ENCODE measurements around the gene CWC15. TPM values are rescaled to one million over a fixed set of nuclear protein-coding genes. Genes with fewer than 3 reads are reported as not detected.
A peak's percentile ranks its signal among the peaks of the same experiment; 100 is the strongest.

The CWC15 gene
- 27.0 and 33.5 TPM in 2 replicates for polyA plus RNA-seq (2012; rRNA removed)
- 36.1 and 44.8 TPM in 2 replicates for polyA plus RNA-seq (2012; cell fraction: cytosol; rRNA removed)
- polyA plus RNA-seq (2012; cell fraction: nucleus; rRNA removed): 15.6 and 31.9 TPM in 2 replicates

- peak within 1 kb of the TSS; percentile 68 to 86 for H3K27ac ChIP-seq (ENCODE audit: low read depth in 2 of 2, low read length in 1 of 2)
- peak within 1 kb of the TSS; percentile 87 for H3K9ac ChIP-seq
- under 1% methylated on average over 50 of the region's 66 CpGs for WGBS (ENCODE audit: low lambda C conversion rate)
- peaks cover 31% of the 10 kb centered on the region for H3K79me2 ChIP-seq (ENCODE audit: insufficient read depth)
- CTCF ChIA-PET: interaction anchor here (1.2 to 1.5 kb wide), 4 partner anchors 12 to 100 kb away, joined by 3 to 4 read pairs (median 3); no protein-coding TSS in a partner anchor
- H3K4me2 ChIP-seq: peak within 1 kb of the TSS; percentile 80
- peaks cover 6 to 7% of the 10 kb centered on the region in 2 experiments; a peak in 2 of 4 replicates for H3K4me1 ChIP-seq (ENCODE audit: control insufficient read depth in 1 of 2, insufficient read depth in 2 of 2, low read depth in 1 of 2, low read length in 1 of 2)
- H3F3A ChIP-seq (replicated peaks; ENCODE audit: insufficient read depth): peaks cover 18% of the 10 kb centered on the region
- H2AFZ ChIP-seq (ENCODE audit: low read depth): peak within 1 kb of the TSS; percentile 96
- no peaks in the 10 kb centered on the region for H4K20me1 ChIP-seq (ENCODE audit: insufficient read depth)
- peak; percentile 93 for DNase-seq
- H3K36me3 ChIP-seq (replicated peaks in 1 of 2; ENCODE audit: control insufficient read depth in 1 of 2, insufficient read depth in 2 of 2, low read length in 1 of 2): peaks cover 40 to 41% of the 10 kb centered on the region in 2 experiments
- no peaks in the 10 kb centered on the region for H3K9me2 ChIP-seq
- H3K9me3 ChIP-seq: no peaks in the 10 kb centered on the region
- POLR2A ChIA-PET: interaction anchor here (0.7 to 1.4 kb wide), 6 partner anchors 9 to 355 kb away, joined by 3 to 21 read pairs (median 4); partner anchors contain the start of genes ENDOD1 and SRSF8
- no peaks in the 10 kb centered on the region for H3K27me3 ChIP-seq (ENCODE audit: insufficient read depth)
- peak within 1 kb of the TSS; percentile 78 to 97 for H3K4me3 ChIP-seq (ENCODE audit: low read depth in 2 of 2, low read length in 1 of 2)
- TF ChIP-seq NRF1 (IDR thresholded peaks at IDR 0.05; ENCODE audit: low read depth, low read length): no peak
- no peak for TF ChIP-seq GATA2 (CRISPR knock-in tag; IDR thresholded peaks at IDR 0.05)
- no peak for TF ChIP-seq NFIC (IDR thresholded peaks at IDR 0.05; ENCODE audit: borderline replicate concordance)
- peak; percentile 95 for TF ChIP-seq YY1 (IDR thresholded peaks at IDR 0.05; ENCODE audit: low read depth)
- TF ChIP-seq MEF2A (IDR thresholded peaks at IDR 0.05; ENCODE audit: borderline replicate concordance, low read depth): no peak
- TF ChIP-seq FOXM1 (IDR thresholded peaks at IDR 0.05; ENCODE audit: low read depth): no peak
- peak in 1 of 2 experiments; percentile 22; a peak in 1 of 4 replicates for TF ChIP-seq EP300 (IDR thresholded peaks at IDR 0.05; ENCODE audit: borderline replicate concordance in 1 of 2, low read depth in 1 of 2, low read length in 1 of 2)
- TF ChIP-seq, protein P1, sequence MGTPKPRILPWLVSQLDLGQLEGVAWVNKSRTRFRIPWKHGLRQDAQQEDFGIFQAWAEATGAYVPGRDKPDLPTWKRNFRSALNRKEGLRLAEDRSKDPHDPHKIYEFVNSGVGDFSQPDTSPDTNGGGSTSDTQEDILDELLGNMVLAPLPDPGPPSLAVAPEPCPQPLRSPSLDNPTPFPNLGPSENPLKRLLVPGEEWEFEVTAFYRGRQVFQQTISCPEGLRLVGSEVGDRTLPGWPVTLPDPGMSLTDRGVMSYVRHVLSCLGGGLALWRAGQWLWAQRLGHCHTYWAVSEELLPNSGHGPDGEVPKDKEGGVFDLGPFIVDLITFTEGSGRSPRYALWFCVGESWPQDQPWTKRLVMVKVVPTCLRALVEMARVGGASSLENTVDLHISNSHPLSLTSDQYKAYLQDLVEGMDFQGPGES (IDR thresholded peaks at IDR 0.05; ENCODE audit: low read depth, low read length): no peak; the same call in 1 of the 2 replicates
- no peak for TF ChIP-seq JUND (IDR thresholded peaks at IDR 0.05)
- peak; percentile 67 for TF ChIP-seq MAX (IDR thresholded peaks at IDR 0.05; ENCODE audit: low read depth)
- TF ChIP-seq TEAD4 (IDR thresholded peaks at IDR 0.05; ENCODE audit: borderline replicate concordance, insufficient read depth): no peak
- TF ChIP-seq, protein P2, sequence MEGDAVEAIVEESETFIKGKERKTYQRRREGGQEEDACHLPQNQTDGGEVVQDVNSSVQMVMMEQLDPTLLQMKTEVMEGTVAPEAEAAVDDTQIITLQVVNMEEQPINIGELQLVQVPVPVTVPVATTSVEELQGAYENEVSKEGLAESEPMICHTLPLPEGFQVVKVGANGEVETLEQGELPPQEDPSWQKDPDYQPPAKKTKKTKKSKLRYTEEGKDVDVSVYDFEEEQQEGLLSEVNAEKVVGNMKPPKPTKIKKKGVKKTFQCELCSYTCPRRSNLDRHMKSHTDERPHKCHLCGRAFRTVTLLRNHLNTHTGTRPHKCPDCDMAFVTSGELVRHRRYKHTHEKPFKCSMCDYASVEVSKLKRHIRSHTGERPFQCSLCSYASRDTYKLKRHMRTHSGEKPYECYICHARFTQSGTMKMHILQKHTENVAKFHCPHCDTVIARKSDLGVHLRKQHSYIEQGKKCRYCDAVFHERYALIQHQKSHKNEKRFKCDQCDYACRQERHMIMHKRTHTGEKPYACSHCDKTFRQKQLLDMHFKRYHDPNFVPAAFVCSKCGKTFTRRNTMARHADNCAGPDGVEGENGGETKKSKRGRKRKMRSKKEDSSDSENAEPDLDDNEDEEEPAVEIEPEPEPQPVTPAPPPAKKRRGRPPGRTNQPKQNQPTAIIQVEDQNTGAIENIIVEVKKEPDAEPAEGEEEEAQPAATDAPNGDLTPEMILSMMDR (IDR thresholded peaks at IDR 0.05): no peak
- TF ChIP-seq ZBTB33 (IDR thresholded peaks at IDR 0.05; ENCODE audit: borderline replicate concordance, low read depth): no peak
- no peak for TF ChIP-seq RXRA (IDR thresholded peaks at IDR 0.05; ENCODE audit: borderline replicate concordance, low read depth)
- TF ChIP-seq SMC3 (IDR thresholded peaks at IDR 0.05; ENCODE audit: low read depth, low read length): no peak; the same call in 1 of the 2 replicates
- TF ChIP-seq MXI1 (IDR thresholded peaks at IDR 0.05; ENCODE audit: low read depth, low read length): no peak; the same call in 1 of the 2 replicates
- TF ChIP-seq USF2 (IDR thresholded peaks at IDR 0.05; ENCODE audit: borderline replicate concordance, low read depth, low read length): no peak
- no peak for TF ChIP-seq RCOR1 (IDR thresholded peaks at IDR 0.05; ENCODE audit: low read length)
- TF ChIP-seq, protein P3, sequence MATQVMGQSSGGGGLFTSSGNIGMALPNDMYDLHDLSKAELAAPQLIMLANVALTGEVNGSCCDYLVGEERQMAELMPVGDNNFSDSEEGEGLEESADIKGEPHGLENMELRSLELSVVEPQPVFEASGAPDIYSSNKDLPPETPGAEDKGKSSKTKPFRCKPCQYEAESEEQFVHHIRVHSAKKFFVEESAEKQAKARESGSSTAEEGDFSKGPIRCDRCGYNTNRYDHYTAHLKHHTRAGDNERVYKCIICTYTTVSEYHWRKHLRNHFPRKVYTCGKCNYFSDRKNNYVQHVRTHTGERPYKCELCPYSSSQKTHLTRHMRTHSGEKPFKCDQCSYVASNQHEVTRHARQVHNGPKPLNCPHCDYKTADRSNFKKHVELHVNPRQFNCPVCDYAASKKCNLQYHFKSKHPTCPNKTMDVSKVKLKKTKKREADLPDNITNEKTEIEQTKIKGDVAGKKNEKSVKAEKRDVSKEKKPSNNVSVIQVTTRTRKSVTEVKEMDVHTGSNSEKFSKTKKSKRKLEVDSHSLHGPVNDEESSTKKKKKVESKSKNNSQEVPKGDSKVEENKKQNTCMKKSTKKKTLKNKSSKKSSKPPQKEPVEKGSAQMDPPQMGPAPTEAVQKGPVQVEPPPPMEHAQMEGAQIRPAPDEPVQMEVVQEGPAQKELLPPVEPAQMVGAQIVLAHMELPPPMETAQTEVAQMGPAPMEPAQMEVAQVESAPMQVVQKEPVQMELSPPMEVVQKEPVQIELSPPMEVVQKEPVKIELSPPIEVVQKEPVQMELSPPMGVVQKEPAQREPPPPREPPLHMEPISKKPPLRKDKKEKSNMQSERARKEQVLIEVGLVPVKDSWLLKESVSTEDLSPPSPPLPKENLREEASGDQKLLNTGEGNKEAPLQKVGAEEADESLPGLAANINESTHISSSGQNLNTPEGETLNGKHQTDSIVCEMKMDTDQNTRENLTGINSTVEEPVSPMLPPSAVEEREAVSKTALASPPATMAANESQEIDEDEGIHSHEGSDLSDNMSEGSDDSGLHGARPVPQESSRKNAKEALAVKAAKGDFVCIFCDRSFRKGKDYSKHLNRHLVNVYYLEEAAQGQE (IDR thresholded peaks at IDR 0.05; ENCODE audit: low read depth, low read length): no peak
- peak; percentile 93 for TF ChIP-seq POLR2AphosphoS5 (IDR thresholded peaks at IDR 0.05; ENCODE audit: low read depth, low read length)
- TF ChIP-seq TAF1 (IDR thresholded peaks at IDR 0.05; ENCODE audit: borderline replicate concordance, low read depth, low read length): peak; percentile 94
Measured at GRCh38 chr11:94973099-94973968, at the start of gene CWC15, which contains the start of gene KDM4D. CWC15 (minus strand) TSS chr11:94973556; CDS start chr11:94972185, 1,371 bp downstream. KDM4D (plus strand) TSS chr11:94973709; CDS start chr11:94997373, 23,664 bp downstream.
